GM23338 (cell line): Measurements from ENCODE around the gene RUSF1. TPM values are rescaled to one million over a fixed set of nuclear protein-coding genes. Genes with fewer than 3 reads are reported as not detected.

Experiments
- ATAC-seq: fragments of 200-7000 bp; cut with Tn5 transposase; 3 replicates; pipeline ENCODE4 v1.9.1; 2020
- DNase-seq: peaks from one replicate; pipeline ENCODE4 v3.0.0-alpha.2; 2015; ENCODE audit warnings: low spot score
- H2AFZ ChIP-seq: fragments of 200-600 bp; sonication (generic); 2 replicates; pipeline ENCODE4 v1.8.0; 2016; ENCODE audit warnings: antibody characterized with exemption, mild to moderate bottlenecking, moderate library complexity
- H3F3A ChIP-seq: fragments of 200-600 bp; sonication (generic); replicated peaks from 2 replicates; pipeline ENCODE4 v1.8.0; 2017; ENCODE audit warnings: antibody characterized with exemption, mixed run types, low read depth
- H3K27ac ChIP-seq: fragments of 200-600 bp; sonication (generic); 2 replicates; pipeline ENCODE4 v1.6.1; 2016; ENCODE audit warnings: low read depth
- H3K27me3 ChIP-seq: fragments of 200-600 bp; sonication (generic); 2 replicates; pipeline ENCODE4 v1.8.0; 2016; ENCODE audit warnings: mild to moderate bottlenecking, mixed run types, moderate library complexity; ENCODE audit not compliant: insufficient read depth
- H3K36me3 ChIP-seq: fragments of 200-600 bp; sonication (generic); 2 replicates; pipeline ENCODE4 v1.8.0; 2016; ENCODE audit warnings: mild to moderate bottlenecking; ENCODE audit not compliant: insufficient read depth
- H3K4me1 ChIP-seq: fragments of 200-600 bp; sonication (generic); 2 replicates; pipeline ENCODE4 v1.8.0; 2016; ENCODE audit warnings: mild to moderate bottlenecking, moderate library complexity; ENCODE audit not compliant: insufficient read depth
- H3K4me2 ChIP-seq: fragments of 200-600 bp; sonication (generic); 2 replicates; pipeline ENCODE4 v1.7.1; 2017; ENCODE audit warnings: mixed run types
- H3K4me3 ChIP-seq: fragments of 200-600 bp; sonication (generic); 2 replicates; pipeline ENCODE4 v1.6.1; 2016; ENCODE audit warnings: mixed run types
- H3K79me2 ChIP-seq: fragments of 200-600 bp; sonication (generic); replicated peaks from 2 replicates; pipeline ENCODE4 v1.8.0; 2017; ENCODE audit warnings: mild to moderate bottlenecking; ENCODE audit not compliant: insufficient read depth
- H3K9me2 ChIP-seq: fragments of 200-600 bp; sonication (generic); 2 replicates; pipeline ENCODE4 v1.8.0; 2017; ENCODE audit not compliant: insufficient read depth
- H4K20me1 ChIP-seq: fragments of 200-600 bp; sonication (generic); replicated peaks from 2 replicates; pipeline ENCODE4 v1.8.0; 2017; ENCODE audit warnings: mild to moderate bottlenecking; ENCODE audit not compliant: insufficient read depth
- H3K27ac Mint-ChIP-seq: 2 replicates; pipeline ENCODE4 v1.8.0; 2020; ENCODE audit warnings: inconsistent platforms, mild to moderate bottlenecking, moderate library complexity, mixed read lengths
- H3K27me3 Mint-ChIP-seq: 3 replicates; pipeline ENCODE4 v1.8.0; 2022; ENCODE audit warnings: low read depth, mild to moderate bottlenecking, moderate library complexity, mixed read lengths, inconsistent platforms; ENCODE audit not compliant: insufficient read depth, poor library complexity
- H3K36me3 Mint-ChIP-seq: 3 replicates; pipeline ENCODE4 v1.8.0; 2021; ENCODE audit warnings: low read depth, mild to moderate bottlenecking, inconsistent platforms, moderate library complexity, mixed read lengths
- H3K4me1 Mint-ChIP-seq: 3 replicates; pipeline ENCODE4 v1.8.0; 2020; ENCODE audit warnings: mild to moderate bottlenecking, inconsistent platforms, mixed read lengths
- H3K4me3 Mint-ChIP-seq: 3 replicates; pipeline ENCODE4 v1.8.0; 2021; ENCODE audit warnings: moderate library complexity, mild to moderate bottlenecking, inconsistent platforms, mixed read lengths
- H3K9me3 Mint-ChIP-seq: 3 replicates; pipeline ENCODE4 v1.8.0; 2020; ENCODE audit warnings: moderate library complexity, mild to moderate bottlenecking, inconsistent platforms, mixed read lengths
- CREB1 ChIP-seq: fragments of 250-450 bp; sonication (Bioruptor Pico); IDR thresholded peaks from 2 replicates; pipeline ENCODE4 v1.5.0; 2020; ENCODE audit warnings: low read depth, mild to moderate bottlenecking, moderate library complexity
- EZH2phosphoT487 ChIP-seq: fragments of 200-600 bp; sonication (generic); IDR thresholded peaks from one replicate; pipeline ENCODE4 v1.8.1; 2018; ENCODE audit warnings: antibody characterized with exemption; ENCODE audit not compliant: unreplicated experiment
- JUNB ChIP-seq: IDR thresholded peaks from one replicate; pipeline ENCODE4 v1.6.1; 2016; ENCODE audit warnings: antibody characterized with exemption; ENCODE audit not compliant: unreplicated experiment
- NANOG ChIP-seq: IDR thresholded peaks from 2 replicates; pipeline ENCODE4 v1.6.1; 2016; ENCODE audit warnings: antibody characterized with exemption, borderline replicate concordance
- POLR2AphosphoS5 ChIP-seq: IDR thresholded peaks from 2 replicates; pipeline ENCODE4 v1.6.1; 2016; ENCODE audit warnings: antibody characterized with exemption, low read depth
- REST ChIP-seq: IDR thresholded peaks from one replicate; pipeline ENCODE4 v1.6.1; 2018; ENCODE audit warnings: antibody characterized with exemption; ENCODE audit not compliant: unreplicated experiment
- STAT1 ChIP-seq: IDR thresholded peaks from one replicate; pipeline ENCODE4 v1.6.1; 2016; ENCODE audit warnings: antibody characterized with exemption; ENCODE audit not compliant: unreplicated experiment
- ZNF462 ChIP-seq: fragments of 250-450 bp; sonication (Bioruptor Pico); IDR thresholded peaks from 2 replicates; pipeline ENCODE4 v1.5.0; 2020; ENCODE audit warnings: mild to moderate bottlenecking, moderate library complexity
- polyA plus RNA-seq: library from polyadenylated mRNA; unstranded; fragments of >200 nt; fragmentation: Nextera tagmentation; extraction: Ambion mirVana; gene quantifications from 2 replicates; pipeline ENCODE4 v1.2.1, GENCODE V29; 2016
- total RNA-seq: library from RNA; depleted of rRNA; stranded (reverse); fragments of >200 nt; shearing (Covaris generic); gene quantifications from 2 replicates; pipeline ENCODE4 v1.2.3, GENCODE V29; 2014

Gene RUSF1
- total and polyA plus RNA-seq, 2 experiments from 2014 or later: 8.9 to 36.1 TPM

- TF ChIP-seq ZNF462 (CRISPR knock-in tag) (no peak), EZH2phosphoT487 (no peak), JUNB (no peak), NANOG (no peak)
Observed at GRCh38 chr16:31464348-31464769, 43.8 kb downstream of the RUSF1 start (continued).

- DNase-seq (no peak), ATAC-seq (no peak)
- H3K27me3 ChIP-seq: no peaks in the 10 kb centered on the region
- peaks cover 4% of the 10 kb centered on the region; the same call in 1 of the 2 replicates for H3F3A ChIP-seq
- H3K9me3 Mint-ChIP-seq: peaks cover 4% of the 10 kb centered on the region; the same call in 2 of the 3 replicates
- H3K4me3 Mint-ChIP-seq: no peak overlapping the region
- H3K9me2 ChIP-seq: no peaks in the 10 kb centered on the region
- no peak overlapping the region for H3K27ac Mint-ChIP-seq
- peaks cover 8% of the 10 kb centered on the region for H3K4me1 Mint-ChIP-seq
- peaks cover 31% of the 10 kb centered on the region for H3K36me3 Mint-ChIP-seq
- H2AFZ ChIP-seq: no peak overlapping the region
- H3K4me3 ChIP-seq: no peak overlapping the region
- H3K27ac ChIP-seq: no peak overlapping the region
- peaks cover 9% of the 10 kb centered on the region for H3K79me2 ChIP-seq
- H3K27me3 Mint-ChIP-seq: peaks cover 2% of the 10 kb centered on the region
- no peak overlapping the region for H3K4me2 ChIP-seq
- peaks cover 8% of the 10 kb centered on the region; the same call in 1 of the 2 replicates for H3K4me1 ChIP-seq
- H3K36me3 ChIP-seq: no peaks in the 10 kb centered on the region; the same call in 1 of the 2 replicates
- peaks cover 6% of the 10 kb centered on the region for H4K20me1 ChIP-seq
- no peak for TF ChIP-seq CREB1
- TF ChIP-seq JUNB: no peak
- no peak for TF ChIP-seq POLR2AphosphoS5
- no peak for TF ChIP-seq REST
- TF ChIP-seq STAT1: no peak
- no peak for TF ChIP-seq NANOG
Observed at GRCh38 chr16:31461921-31462804, 46.0 kb downstream of the RUSF1 start.
